B cell (primary cell): ENCODE data around the gene WFS1. TPM values are rescaled to one million over a fixed set of nuclear protein-coding genes. Genes with fewer than 3 reads are reported as not detected.

ENCODE experiments used
- ATAC-seq: fragments of 200-7000 bp; cut with Tn5 transposase; one replicate; pipeline ENCODE4 v1.10.0; 2021; ENCODE audit warnings: low read depth, mild to moderate bottlenecking, moderate number of reproducible peaks, moderate library complexity
- CTCF ChIA-PET: fragments of 350-600 bp; sonication (Branson Sonifier 250); formaldehyde crosslinking; loops from one replicate; lab custom pipeline; 2021; ENCODE audit warnings: antibody characterized with exemption, inconsistent platforms; lab: Charles Lee
- POLR2A ChIA-PET: fragments of 350-600 bp; sonication (Branson Sonifier 250); formaldehyde crosslinking; loops from one replicate; lab custom pipeline; 2021; ENCODE audit warnings: antibody characterized with exemption; lab: Charles Lee
- DNase-seq: peaks from one replicate; pipeline ENCODE4 v3.0.0; 2013
- H2AFZ ChIP-seq: 2 replicates; pipeline ENCODE4 v1.6.1; 2012; ENCODE audit warnings: mild to moderate bottlenecking, low read depth, low read length; ENCODE audit not compliant: insufficient read depth, poor library complexity, severe bottlenecking
- H3K27ac ChIP-seq, 2 donors: 1 replicate in 1 of 2; 2 replicates in 1 of 2; pipeline ENCODE4 v1.5.1; 2012 to 2013; ENCODE audit warnings: low read length in 2 of 2, mild to moderate bottlenecking in 2 of 2, moderate library complexity in 1 of 2
- H3K27me3 ChIP-seq, 4 experiments: fragments of 200-600 bp in 1 of 4; sonication (generic) in 1 of 4; replicated peaks in 1 of 4; 1 replicate in 2 of 4; 2 replicates in 2 of 4; pipeline versions ENCODE4 v1.6.1 to v1.7.0; 2013 to 2016; ENCODE audit warnings: low read length in 3 of 4, mild to moderate bottlenecking in 2 of 4, mixed read lengths in 1 of 4, moderate library complexity in 1 of 4; ENCODE audit not compliant: insufficient read depth in 4 of 4, control insufficient read depth in 3 of 4; ENCODE audit errors: control extremely low read depth in 1 of 4
- H3K36me3 ChIP-seq, 2 experiments: replicated peaks in 1 of 2; 1 replicate in 1 of 2; 2 replicates in 1 of 2; pipeline versions ENCODE4 v1.6.1 to v1.7.1; 2013; ENCODE audit warnings: low read length in 1 of 2; ENCODE audit not compliant: insufficient read depth in 2 of 2, control insufficient read depth in 1 of 2; ENCODE audit errors: control extremely low read depth in 1 of 2, extremely low read depth in 1 of 2
- H3K4me1 ChIP-seq, 2 donors: fragments of 200-600 bp in 1 of 2; sonication (generic) in 1 of 2; 1 replicate in 1 of 2; 2 replicates in 1 of 2; pipeline versions ENCODE4 v1.5.1 to v1.6.1; 2013 to 2017; ENCODE audit warnings: low read length in 2 of 2; ENCODE audit not compliant: control insufficient read depth in 2 of 2, insufficient read depth in 2 of 2
- H3K4me2 ChIP-seq: replicated peaks from 2 replicates; pipeline ENCODE3; 2012; ENCODE audit warnings: mild to moderate bottlenecking, low read depth, low read length; ENCODE audit not compliant: poor library complexity, severe bottlenecking
- H3K4me3 ChIP-seq, 5 experiments: fragments of 200-600 bp in 1 of 5; sonication (generic) in 1 of 5; 1 replicate in 3 of 5; 2 replicates in 2 of 5; pipeline versions ENCODE4 v1.5.1 to v1.7.0; 2011 to 2016; ENCODE audit warnings: low read length in 4 of 5, mild to moderate bottlenecking in 4 of 5, low read depth in 2 of 5, control low read depth in 1 of 5, moderate library complexity in 1 of 5; ENCODE audit not compliant: insufficient read depth in 1 of 5; ENCODE audit errors: control extremely low read depth in 1 of 5, extremely low read depth in 1 of 5
- H3K79me2 ChIP-seq: fragments of 200-600 bp; sonication (generic); one replicate; pipeline ENCODE4 v1.6.0; 2016; ENCODE audit warnings: low read length; ENCODE audit not compliant: control insufficient read depth, insufficient read depth
- H3K9ac ChIP-seq: fragments of 200-600 bp; sonication (generic); 2 replicates; pipeline ENCODE4 v1.6.1; 2017; ENCODE audit warnings: mild to moderate bottlenecking, low read length, moderate library complexity
- H3K9me3 ChIP-seq, 3 donors: one replicate each; pipeline versions ENCODE4 v1.6.1 to v1.7.1; 2013; ENCODE audit warnings: low read length in 2 of 3; ENCODE audit not compliant: control insufficient read depth in 2 of 3, insufficient read depth in 1 of 3; ENCODE audit errors: control extremely low read depth in 1 of 3
- H4K20me1 ChIP-seq: 2 replicates; pipeline ENCODE4 v1.6.0; 2012; ENCODE audit warnings: mild to moderate bottlenecking, low read length; ENCODE audit not compliant: insufficient read depth, control insufficient read depth, poor library complexity, severe bottlenecking
- H3K27ac Mint-ChIP-seq: one replicate; pipeline ENCODE4 v1.8.0; 2021; ENCODE audit warnings: mixed read lengths
- H3K27me3 Mint-ChIP-seq: one replicate; pipeline ENCODE4 v1.8.0; 2021; ENCODE audit warnings: mixed read lengths
- H3K4me1 Mint-ChIP-seq: one replicate; pipeline ENCODE4 v1.8.0; 2021; ENCODE audit warnings: mixed read lengths
- H3K4me3 Mint-ChIP-seq: one replicate; pipeline ENCODE4 v1.8.0; 2021; ENCODE audit warnings: mixed read lengths
- H3K9me3 Mint-ChIP-seq: one replicate; pipeline ENCODE4 v1.8.0; 2022; ENCODE audit warnings: mixed read lengths; ENCODE audit not compliant: insufficient read depth
- EZH2 ChIP-seq: IDR thresholded peaks from 2 replicates; pipeline ENCODE4 v1.6.1; 2012; ENCODE audit warnings: borderline replicate concordance, low read depth, mild to moderate bottlenecking, moderate library complexity, low read length; ENCODE audit not compliant: insufficient read depth, poor library complexity, severe bottlenecking
- WGBS: methylation state at CpG from one replicate; pipeline ENCODE4 v1.1.5; 2013; ENCODE audit warnings: missing lambda C conversion rate; ENCODE audit not compliant: insufficient coverage; 5-methylcytosine and 5-hydroxymethylcytosine counted together
- intact Hi-C: fragments of 100-400 bp; cut with micrococcal nuclease; formaldehyde crosslinking; loops from one replicate; pipeline ENCODE4 v1.10.0; 2022
- polyA plus RNA-seq: library from polyadenylated mRNA; depleted of rRNA; stranded (reverse); fragments of >200 nt; gene quantifications from 2 replicates; pipeline ENCODE4 v1.2.3, GENCODE V29; 2012
- total RNA-seq, 2 donors: library from RNA; stranded (reverse); fragments of 120-200 nt in 1 of 2; gene quantifications; 1 replicate in 1 of 2; 2 replicates in 1 of 2; pipeline versions ENCODE4 v1.2.3 to v1.2.4, GENCODE V29; 2013 to 2022
- TF ChIP-seq, protein P1 (sequence below): fragments of 200-600 bp; IDR thresholded peaks from one replicate; pipeline ENCODE4 v1.8.0; 2022; ENCODE audit warnings: antibody characterized with exemption, mild to moderate bottlenecking

WFS1 gene
- total and polyA plus RNA-seq, 2 donors (not counting 1 experiment from before 2014, with no cell fraction given) = 5.8 to 6.7 TPM

DNA sequence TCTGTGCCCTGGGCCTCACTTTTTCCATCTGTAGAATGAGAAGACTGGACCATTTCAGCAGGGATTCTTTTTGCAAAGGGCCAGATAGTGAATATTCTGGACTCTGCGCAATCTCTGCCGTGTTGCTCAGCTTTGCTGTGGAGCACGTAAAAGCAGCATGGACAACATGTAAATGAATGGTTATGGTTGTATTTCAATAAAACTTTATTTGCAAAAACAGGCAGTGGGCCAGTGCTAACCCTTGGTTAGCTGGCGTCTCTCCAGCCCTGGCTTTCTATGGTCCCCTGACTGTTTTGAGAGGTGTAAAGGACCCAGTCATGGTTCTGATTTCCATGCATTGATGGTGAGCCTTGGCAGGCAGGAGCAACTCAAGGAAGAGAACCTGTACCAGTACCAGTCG is 18.7 kb downstream of the WFS1 start:
- H3K27ac Mint-ChIP-seq = no peak overlapping the region
- POLR2A ChIA-PET = no interaction called here
- no peaks in the 10 kb centered on the region for H3K36me3 ChIP-seq
- 97% methylated on average over 5 of the region's 5 CpGs for WGBS
- no peak for ATAC-seq
- TF ChIP-seq EZH2 = no peak
- TF ChIP-seq, protein P1, sequence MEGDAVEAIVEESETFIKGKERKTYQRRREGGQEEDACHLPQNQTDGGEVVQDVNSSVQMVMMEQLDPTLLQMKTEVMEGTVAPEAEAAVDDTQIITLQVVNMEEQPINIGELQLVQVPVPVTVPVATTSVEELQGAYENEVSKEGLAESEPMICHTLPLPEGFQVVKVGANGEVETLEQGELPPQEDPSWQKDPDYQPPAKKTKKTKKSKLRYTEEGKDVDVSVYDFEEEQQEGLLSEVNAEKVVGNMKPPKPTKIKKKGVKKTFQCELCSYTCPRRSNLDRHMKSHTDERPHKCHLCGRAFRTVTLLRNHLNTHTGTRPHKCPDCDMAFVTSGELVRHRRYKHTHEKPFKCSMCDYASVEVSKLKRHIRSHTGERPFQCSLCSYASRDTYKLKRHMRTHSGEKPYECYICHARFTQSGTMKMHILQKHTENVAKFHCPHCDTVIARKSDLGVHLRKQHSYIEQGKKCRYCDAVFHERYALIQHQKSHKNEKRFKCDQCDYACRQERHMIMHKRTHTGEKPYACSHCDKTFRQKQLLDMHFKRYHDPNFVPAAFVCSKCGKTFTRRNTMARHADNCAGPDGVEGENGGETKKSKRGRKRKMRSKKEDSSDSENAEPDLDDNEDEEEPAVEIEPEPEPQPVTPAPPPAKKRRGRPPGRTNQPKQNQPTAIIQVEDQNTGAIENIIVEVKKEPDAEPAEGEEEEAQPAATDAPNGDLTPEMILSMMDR = no peak
- intact Hi-C loops = no loop called here
- CTCF ChIA-PET = no interaction called here
- H3K9me3 ChIP-seq = no peaks in the 10 kb centered on the region
- no peak for DNase-seq
- no peaks in the 10 kb centered on the region for H3K4me1 ChIP-seq
- no peak overlapping the region for H3K27ac ChIP-seq
- no peak overlapping the region for H3K9ac ChIP-seq
- no peak overlapping the region for H3K4me2 ChIP-seq
- H2AFZ ChIP-seq = no peak overlapping the region
- H3K9me3 Mint-ChIP-seq = no peaks in the 10 kb centered on the region
- no peaks in the 10 kb centered on the region for H3K4me1 Mint-ChIP-seq
- H3K4me3 Mint-ChIP-seq = no peak overlapping the region
- no peaks in the 10 kb centered on the region for H3K79me2 ChIP-seq
- H3K27me3 Mint-ChIP-seq = no peaks in the 10 kb centered on the region
- no peak overlapping the region for H3K4me3 ChIP-seq
- no peaks in the 10 kb centered on the region for H4K20me1 ChIP-seq
- no peaks in the 10 kb centered on the region for H3K27me3 ChIP-seq

DNA sequence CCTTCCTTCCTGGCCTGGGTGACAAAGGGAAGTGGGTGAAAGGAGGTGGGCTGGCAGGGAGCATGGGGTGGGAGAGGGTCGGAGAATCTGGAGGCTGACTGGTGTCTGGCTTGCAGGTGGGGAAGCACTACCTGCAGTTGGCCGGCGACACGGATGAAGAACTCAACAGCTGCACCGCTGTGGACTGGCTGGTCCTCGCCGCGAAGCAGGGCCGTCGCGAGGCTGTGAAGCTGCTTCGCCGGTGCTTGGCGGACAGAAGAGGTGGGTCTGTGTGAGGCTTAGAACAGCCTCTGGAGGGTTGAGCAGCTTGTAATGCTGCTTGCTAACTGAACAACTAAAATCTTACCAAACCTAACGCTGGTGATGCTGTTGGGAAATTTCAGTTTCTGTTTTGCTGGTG is 19.2 kb downstream of the WFS1 start:
- Histone ChIP-seq H3K27ac (no peak overlapping the region), H3K27me3 (no peaks in the 10 kb centered on the region), H3K9me3 (no peaks in the 10 kb centered on the region), H4K20me1 (no peaks in the 10 kb centered on the region), H3K4me2 (no peak overlapping the region), H3K9ac (no peak overlapping the region), H2AFZ (no peak overlapping the region), H3K36me3 (no peaks in the 10 kb centered on the region), H3K79me2 (no peaks in the 10 kb centered on the region), H3K4me3 (no peak overlapping the region), H3K4me1 (no peaks in the 10 kb centered on the region)
- no peaks in the 10 kb centered on the region for H3K4me1 Mint-ChIP-seq
- TF ChIP-seq EZH2 = no peak
- TF ChIP-seq, protein P1 = no peak
- H3K9me3 Mint-ChIP-seq = no peaks in the 10 kb centered on the region
- no peak overlapping the region for H3K4me3 Mint-ChIP-seq
- intact Hi-C loops = no loop called here
- no peak overlapping the region for H3K27ac Mint-ChIP-seq
- ChIA-PET POLR2A (no interaction called here), CTCF (interaction anchor here (0.9 kb wide), 1 partner anchor 38 kb away, joined by 5 read pairs; no protein-coding TSS in a partner anchor)
- 85% methylated on average over 4 of the region's 15 CpGs for WGBS
- no peaks in the 10 kb centered on the region for H3K27me3 Mint-ChIP-seq
- DNase-seq (no peak), ATAC-seq (no peak)
